K562 (cell line): ENCODE results near the gene ZC3H10. TPM values are rescaled to one million over a fixed set of nuclear protein-coding genes. Genes with fewer than 3 reads are reported as not detected.

Experiments
- CHD2 ChIP-seq: IDR thresholded peaks from 2 replicates; pipeline ENCODE4 v1.6.1; 2011; ENCODE audit warnings: low read depth, low read length
- CXXC5 ChIP-seq: fragments of 250-450 bp; sonication (Bioruptor Pico); IDR thresholded peaks from 2 replicates; pipeline ENCODE4 v1.8.0; 2022; ENCODE audit warnings: inconsistent platforms, mild to moderate bottlenecking, moderate library complexity
- EHMT2 ChIP-seq: fragments of 450-650 bp; IDR thresholded peaks from 2 replicates; pipeline ENCODE4 v1.6.1; 2018; ENCODE audit warnings: antibody characterized with exemption
- ILK ChIP-seq: fragments of 450-650 bp; IDR thresholded peaks from 2 replicates; pipeline ENCODE4 v1.6.1; 2016; ENCODE audit warnings: missing genetic modification characterization, low read depth, mild to moderate bottlenecking, missing compliant biosample characterization, moderate library complexity, borderline replicate concordance
- MAZ ChIP-seq, 2 experiments: fragments of 450-650 bp in 1 of 2; sonication (generic) in 1 of 2; formaldehyde crosslinking; IDR thresholded peaks in 1 of 2; conservative IDR thresholded peaks in 1 of 2; 2 replicates each; pipeline versions ENCODE4 v1.4.0 to v1.5.0; 2020; ENCODE audit warnings: mild to moderate bottlenecking in 1 of 2, missing genetic modification reagents in 1 of 2
- NCOR1 ChIP-seq: fragments of 450-650 bp; IDR thresholded peaks from 2 replicates; pipeline ENCODE4 v1.6.1; 2016; ENCODE audit warnings: mild to moderate bottlenecking, moderate library complexity
- NRF1 ChIP-seq, 2 experiments: fragments of 450-650 bp; IDR thresholded peaks in 1 of 2; conservative IDR thresholded peaks in 1 of 2; 2 replicates each; pipeline ENCODE4 v1.6.1; 2014; ENCODE audit warnings: mild to moderate bottlenecking in 2 of 2
- PHF21A ChIP-seq: fragments of 450-650 bp; IDR thresholded peaks from 2 replicates; pipeline ENCODE4 v1.6.1; 2017; ENCODE audit warnings: low read depth, borderline replicate concordance
- POLR2AphosphoS5 ChIP-seq: IDR thresholded peaks from 2 replicates; pipeline ENCODE4 v1.6.1; 2011; ENCODE audit warnings: mild to moderate bottlenecking, low read depth, low read length, moderate library complexity; ENCODE audit not compliant: control insufficient read depth, insufficient read depth
- RBFOX2 ChIP-seq: fragments of 200-400 bp; formaldehyde crosslinking; IDR thresholded peaks from 2 replicates; pipeline ENCODE4 v1.6.1; 2017; ENCODE audit warnings: low read depth, mild to moderate bottlenecking, low read length, moderate library complexity
- SAFB ChIP-seq: fragments of 200-400 bp; formaldehyde crosslinking; IDR thresholded peaks from 2 replicates; pipeline ENCODE4 v1.6.1; 2017; ENCODE audit warnings: low read depth, low read length, borderline replicate concordance
- SIRT6 ChIP-seq: IDR thresholded peaks from one replicate; pipeline ENCODE4 v1.6.1; 2012; ENCODE audit warnings: low read depth, mild to moderate bottlenecking, control low read depth, inconsistent platforms, low read length, moderate library complexity
- XRCC3 ChIP-seq: fragments of 450-650 bp; IDR thresholded peaks from 2 replicates; pipeline ENCODE4 v1.6.1; 2017; ENCODE audit warnings: mild to moderate bottlenecking, moderate library complexity
- ZNF232 ChIP-seq: sonication (generic); formaldehyde crosslinking; IDR thresholded peaks from 2 replicates; pipeline ENCODE4 v1.8.0; 2022; ENCODE audit warnings: mild to moderate bottlenecking, missing genetic modification reagents
- ZNF395 ChIP-seq: fragments of 200-800 bp; sonication (Bioruptor generic); IDR thresholded peaks from 2 replicates; pipeline ENCODE4 v1.6.1; 2017; ENCODE audit warnings: missing genetic modification characterization, missing compliant biosample characterization
- ZNF398 ChIP-seq: fragments of 250-450 bp; sonication (Bioruptor Pico); IDR thresholded peaks from 2 replicates; pipeline ENCODE4 v1.8.0; 2021; ENCODE audit warnings: moderate library complexity, mild to moderate bottlenecking, inconsistent platforms
- ZNF431 ChIP-seq: sonication (generic); formaldehyde crosslinking; IDR thresholded peaks from 2 replicates; pipeline ENCODE4 v1.8.0; 2022; ENCODE audit warnings: mild to moderate bottlenecking, missing genetic modification reagents
- ZNF586 ChIP-seq: fragments of 450-650 bp; formaldehyde crosslinking; conservative IDR thresholded peaks from 2 replicates; pipeline ENCODE4 v1.4.0; 2020; ENCODE audit warnings: mild to moderate bottlenecking, moderate library complexity
- ZNF75A ChIP-seq: fragments of 450-650 bp; formaldehyde crosslinking; IDR thresholded peaks from 2 replicates; pipeline ENCODE4 v1.4.0; 2020; ENCODE audit warnings: mild to moderate bottlenecking
- ZNF780A ChIP-seq: fragments of 250-450 bp; sonication (Bioruptor Pico); IDR thresholded peaks from 2 replicates; pipeline ENCODE4 v1.5.0; 2021; ENCODE audit warnings: mild to moderate bottlenecking
- ZZZ3 ChIP-seq: fragments of 450-650 bp; IDR thresholded peaks from 2 replicates; pipeline ENCODE4 v1.6.1; 2016; ENCODE audit warnings: antibody characterized with exemption, mild to moderate bottlenecking, moderate library complexity
- polyA plus RNA-seq, 8 experiments: library from polyadenylated mRNA; depleted of rRNA in 4 of 8; stranded (reverse) in 5 of 8; unstranded in 3 of 8; fragments of >200 nt; fragmentation: Nextera tagmentation in 2 of 8; fragmentation: Illumina TruSeq in 1 of 8; extraction: Ambion mirVana in 2 of 8; extraction: Trizol in 1 of 8; gene quantifications; 2 replicates each; pipeline versions ENCODE4 v1.2.1 to v1.2.3, GENCODE V29; 2011 to 2014; ENCODE audit warnings: inconsistent platforms in 1 of 8, missing spikeins in 1 of 8
- total RNA-seq, 7 experiments: library from RNA; depleted of rRNA in 6 of 7; stranded (reverse); fragments of >200 nt in 6 of 7; fragmentation: Illumina TruSeq in 2 of 7; extraction: Trizol in 2 of 7; gene quantifications; 2 replicates each; pipeline versions ENCODE4 v1.2.1 to v1.2.3, GENCODE V29; 2011 to 2021; ENCODE audit warnings: low replicate concordance in 1 of 7
- TF ChIP-seq, protein P1 (sequence below): fragments of 250-450 bp; sonication (Bioruptor Pico); IDR thresholded peaks from 2 replicates; pipeline ENCODE4 v1.4.0; 2020
- TF ChIP-seq, protein P2 (sequence below): sonication (generic); formaldehyde crosslinking; IDR thresholded peaks from 2 replicates; pipeline ENCODE4 v1.8.1; 2023; ENCODE audit warnings: mild to moderate bottlenecking, missing genetic modification reagents

The ZC3H10 gene
- total and polyA plus RNA-seq, 9 of the 15 experiments (the other 6 are each of a cell fraction or from before 2014, with no cell fraction given): 0.31 to 4.1 (median 1.6) TPM

DNA sequence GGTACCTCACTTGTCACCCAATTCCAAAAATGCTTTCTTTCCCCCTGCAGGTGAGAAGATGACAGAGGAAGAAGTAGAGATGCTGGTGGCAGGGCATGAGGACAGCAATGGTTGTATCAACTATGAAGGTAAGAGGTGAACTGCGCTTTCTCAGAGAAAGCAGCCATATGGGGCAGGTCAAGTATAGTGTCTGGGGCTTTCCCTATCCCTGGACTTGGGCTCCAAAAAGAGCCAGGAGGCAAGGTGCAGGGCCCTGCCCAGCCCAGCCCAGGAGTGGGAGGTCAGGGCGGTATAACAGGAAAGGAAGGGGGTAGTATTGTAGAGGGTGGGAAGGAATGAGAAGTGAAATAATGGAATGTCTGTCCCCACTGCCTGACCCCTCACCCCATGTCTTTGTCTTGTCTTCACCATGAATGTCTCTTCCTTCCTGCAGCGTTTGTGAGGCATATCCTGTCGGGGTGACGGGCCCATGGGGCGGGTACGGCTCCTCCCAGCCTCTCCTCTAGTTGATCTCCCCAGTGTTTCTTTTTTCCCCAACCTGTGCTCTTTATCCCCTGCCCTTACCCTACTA is 42.2 kb downstream of the ZC3H10 start (continued):
- TF ChIP-seq ZNF395 (CRISPR knock-in tag) (no peak), ZZZ3 (no peak), ZNF431 (0 out of 2 replicates have a peak, but pooled peaks have one; percentile 32), POLR2AphosphoS5 (peak; percentile 24; the same call in 1 of the 2 replicates), NCOR1 (no peak; the same call in 1 of the 2 replicates), ZNF780A (CRISPR knock-in tag) (no peak), XRCC3 (no peak), CXXC5 (CRISPR knock-in tag) (no peak), ZNF232 (CRISPR knock-in tag) (no peak), RBFOX2 (peak; percentile 74), ZNF586 (no peak), CHD2 (no peak), EHMT2 (no peak), SIRT6 (no peak), PHF21A (no peak), ZNF398 (CRISPR knock-in tag) (no peak), NRF1 (conservative IDR thresholded peaks at IDR 0.05 in 1 of 2, IDR thresholded peaks at IDR 0.05 in 1 of 2) (no peak), ZNF75A (CRISPR knock-in tag) (no peak), MAZ (CRISPR knock-in tag; conservative IDR thresholded peaks at IDR 0.05 in 1 of 2, IDR thresholded peaks at IDR 0.05 in 1 of 2) (0 out of 4 replicates have a peak, but pooled peaks of 1 of the 2 experiments have one; percentile 9), SAFB (no peak), ILK (tag) (no peak)
- TF ChIP-seq, protein P1, sequence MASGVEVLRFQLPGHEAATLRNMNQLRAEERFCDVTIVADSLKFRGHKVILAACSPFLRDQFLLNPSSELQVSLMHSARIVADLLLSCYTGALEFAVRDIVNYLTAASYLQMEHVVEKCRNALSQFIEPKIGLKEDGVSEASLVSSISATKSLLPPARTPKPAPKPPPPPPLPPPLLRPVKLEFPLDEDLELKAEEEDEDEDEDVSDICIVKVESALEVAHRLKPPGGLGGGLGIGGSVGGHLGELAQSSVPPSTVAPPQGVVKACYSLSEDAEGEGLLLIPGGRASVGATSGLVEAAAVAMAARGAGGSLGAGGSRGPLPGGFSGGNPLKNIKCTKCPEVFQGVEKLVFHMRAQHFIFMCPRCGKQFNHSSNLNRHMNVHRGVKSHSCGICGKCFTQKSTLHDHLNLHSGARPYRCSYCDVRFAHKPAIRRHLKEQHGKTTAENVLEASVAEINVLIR (CRISPR knock-in tag): no peak
- TF ChIP-seq, protein P2, sequence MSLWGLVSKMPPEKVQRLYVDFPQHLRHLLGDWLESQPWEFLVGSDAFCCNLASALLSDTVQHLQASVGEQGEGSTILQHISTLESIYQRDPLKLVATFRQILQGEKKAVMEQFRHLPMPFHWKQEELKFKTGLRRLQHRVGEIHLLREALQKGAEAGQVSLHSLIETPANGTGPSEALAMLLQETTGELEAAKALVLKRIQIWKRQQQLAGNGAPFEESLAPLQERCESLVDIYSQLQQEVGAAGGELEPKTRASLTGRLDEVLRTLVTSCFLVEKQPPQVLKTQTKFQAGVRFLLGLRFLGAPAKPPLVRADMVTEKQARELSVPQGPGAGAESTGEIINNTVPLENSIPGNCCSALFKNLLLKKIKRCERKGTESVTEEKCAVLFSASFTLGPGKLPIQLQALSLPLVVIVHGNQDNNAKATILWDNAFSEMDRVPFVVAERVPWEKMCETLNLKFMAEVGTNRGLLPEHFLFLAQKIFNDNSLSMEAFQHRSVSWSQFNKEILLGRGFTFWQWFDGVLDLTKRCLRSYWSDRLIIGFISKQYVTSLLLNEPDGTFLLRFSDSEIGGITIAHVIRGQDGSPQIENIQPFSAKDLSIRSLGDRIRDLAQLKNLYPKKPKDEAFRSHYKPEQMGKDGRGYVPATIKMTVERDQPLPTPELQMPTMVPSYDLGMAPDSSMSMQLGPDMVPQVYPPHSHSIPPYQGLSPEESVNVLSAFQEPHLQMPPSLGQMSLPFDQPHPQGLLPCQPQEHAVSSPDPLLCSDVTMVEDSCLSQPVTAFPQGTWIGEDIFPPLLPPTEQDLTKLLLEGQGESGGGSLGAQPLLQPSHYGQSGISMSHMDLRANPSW (CRISPR knock-in tag): no peak
